Large intestine (tissue), 3 donors: Measurements from ENCODE around the gene ATG14. TPM values are rescaled to one million over a fixed set of nuclear protein-coding genes. Genes with fewer than 3 reads are reported as not detected.
"Not testable (repeated sequence)": the region's sequence is repeated elsewhere in the genome, so short reads cannot be mapped to it uniquely, and the experiment has no call there.

Experiments used
- DNase-seq, 2 donors: peaks; one replicate each; pipeline versions ENCODE4 v3.0.0 to v3.0.0-alpha.2; 2013
- H3K27ac ChIP-seq: one replicate; pipeline ENCODE4 v1.5.1; 2013; ENCODE audit warnings: low read length
- H3K27me3 ChIP-seq: 2 replicates; pipeline ENCODE4 v1.6.1; 2013; ENCODE audit warnings: low read length; ENCODE audit not compliant: control insufficient read depth, insufficient read depth
- H3K36me3 ChIP-seq: 2 replicates; pipeline ENCODE4 v1.6.1; 2013; ENCODE audit warnings: low read length; ENCODE audit not compliant: control insufficient read depth, insufficient read depth
- H3K4me1 ChIP-seq: one replicate; pipeline ENCODE4 v1.6.1; 2013; ENCODE audit warnings: low read length; ENCODE audit not compliant: control insufficient read depth, insufficient read depth
- H3K4me3 ChIP-seq: one replicate; pipeline ENCODE4 v1.5.1; 2013; ENCODE audit warnings: low read length
- H3K9me3 ChIP-seq: one replicate; pipeline ENCODE4 v1.6.1; 2013; ENCODE audit warnings: mild to moderate bottlenecking, low read depth, low read length, moderate library complexity; ENCODE audit not compliant: control insufficient read depth
- WGBS: methylation state at CpG from one replicate; pipeline ENCODE4 v1.1.5; 2013; ENCODE audit warnings: low lambda C conversion rate; ENCODE audit not compliant: insufficient coverage; 5-methylcytosine and 5-hydroxymethylcytosine counted together
- polyA plus RNA-seq: library from polyadenylated mRNA; unstranded; fragments of 120-200 nt; gene quantifications from one replicate; pipeline ENCODE4 v1.2.1, GENCODE V29; 2013

ATG14 gene
- polyA plus RNA-seq, 1 donor: 18.2 TPM

- Histone ChIP-seq H3K9me3 (no peaks in the 10 kb centered on the region), H3K27me3 (no peaks in the 10 kb centered on the region), H3K4me3 (no peak overlapping the region), H3K36me3 (no peaks in the 10 kb centered on the region), H3K4me1 (peaks cover 10% of the 10 kb centered on the region), H3K27ac (no peak overlapping the region)
- WGBS: no CpG with 5 or more reads among the region's 3 CpGs
- peak in 1 of 2 donors; percentile 46 for DNase-seq
These were observed 23.2 kb upstream of the ATG14 start for GRCh38 chr14:55434805-55435174.

DNA sequence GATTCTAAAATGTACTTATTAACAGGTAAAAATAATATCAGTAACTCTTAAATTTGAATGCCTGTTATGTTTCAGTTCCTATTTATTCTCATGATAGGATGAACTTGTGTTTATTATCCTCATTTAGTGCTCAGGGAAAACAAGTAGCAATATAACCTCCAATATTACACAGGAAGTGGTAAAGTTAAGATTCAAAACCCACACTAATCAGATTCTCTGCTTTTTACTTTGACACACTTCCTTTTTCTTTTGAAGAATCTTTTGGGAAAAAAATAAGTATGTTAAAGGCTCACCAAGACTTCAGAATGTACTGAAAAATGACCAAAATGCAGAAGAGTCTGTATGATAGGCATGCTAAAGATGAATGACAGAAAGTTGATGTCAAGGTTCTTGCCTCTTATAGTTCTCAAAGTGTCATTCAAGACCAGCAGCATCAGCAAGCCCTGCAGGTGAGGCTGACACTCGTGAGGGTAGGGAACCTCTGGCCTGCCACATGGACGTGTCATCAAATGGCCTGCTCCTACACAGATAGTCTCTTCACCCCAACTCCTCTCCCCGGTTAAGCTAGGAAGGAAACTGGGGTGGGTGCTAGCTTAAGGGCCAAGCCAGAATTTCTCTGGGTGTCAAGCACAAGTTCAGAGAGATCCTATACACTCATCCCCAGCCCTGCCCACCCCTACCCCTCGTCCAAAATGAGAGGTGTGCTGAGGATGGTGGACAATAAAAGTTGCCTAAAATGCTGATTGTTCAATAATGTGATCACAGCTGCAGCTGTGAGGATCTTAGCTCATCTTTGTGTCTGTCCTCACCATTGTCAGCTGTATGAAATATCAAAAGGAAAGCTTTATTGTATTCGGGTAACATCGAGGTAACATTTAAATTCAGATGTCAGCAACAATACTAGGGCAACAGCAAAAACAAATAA, 22.5 kb upstream of the ATG14 start:
- Histone ChIP-seq H3K27me3 (no peaks in the 10 kb centered on the region), H3K27ac (no peak overlapping the region), H3K36me3 (no peaks in the 10 kb centered on the region), H3K4me1 (peaks cover 10% of the 10 kb centered on the region), H3K4me3 (no peak overlapping the region), H3K9me3 (no peaks in the 10 kb centered on the region)
- no peak for DNase-seq
- WGBS: 92% methylated on average over 2 of the region's 6 CpGs

DNA sequence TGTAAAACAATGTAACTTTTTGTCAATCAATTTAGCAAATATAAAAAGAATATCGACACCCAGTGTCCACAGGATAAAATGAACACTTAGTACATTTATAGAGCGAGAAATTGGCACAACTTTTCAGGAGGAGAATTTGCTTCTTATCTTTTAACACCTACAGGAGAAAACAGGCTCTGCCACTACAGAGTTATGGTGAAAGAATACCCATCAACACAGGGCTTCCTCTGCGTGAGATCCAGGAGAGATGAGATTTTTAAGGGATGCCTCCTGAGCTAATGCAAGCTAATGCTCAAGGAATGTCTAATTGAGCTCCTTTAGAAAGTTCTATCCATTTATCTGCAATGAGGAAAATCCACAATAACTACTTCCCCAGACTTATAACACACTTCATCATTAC, 21.0 kb upstream of the ATG14 start:
- Histone ChIP-seq H3K4me3 (no peak overlapping the region), H3K27ac (no peak overlapping the region), H3K36me3 (no peaks in the 10 kb centered on the region), H3K27me3 (no peaks in the 10 kb centered on the region), H3K4me1 (peaks cover 10% of the 10 kb centered on the region), H3K9me3 (no peaks in the 10 kb centered on the region)
- WGBS: 83% methylated on average over 1 of the region's 3 CpGs
- DNase-seq: no peak

DNA sequence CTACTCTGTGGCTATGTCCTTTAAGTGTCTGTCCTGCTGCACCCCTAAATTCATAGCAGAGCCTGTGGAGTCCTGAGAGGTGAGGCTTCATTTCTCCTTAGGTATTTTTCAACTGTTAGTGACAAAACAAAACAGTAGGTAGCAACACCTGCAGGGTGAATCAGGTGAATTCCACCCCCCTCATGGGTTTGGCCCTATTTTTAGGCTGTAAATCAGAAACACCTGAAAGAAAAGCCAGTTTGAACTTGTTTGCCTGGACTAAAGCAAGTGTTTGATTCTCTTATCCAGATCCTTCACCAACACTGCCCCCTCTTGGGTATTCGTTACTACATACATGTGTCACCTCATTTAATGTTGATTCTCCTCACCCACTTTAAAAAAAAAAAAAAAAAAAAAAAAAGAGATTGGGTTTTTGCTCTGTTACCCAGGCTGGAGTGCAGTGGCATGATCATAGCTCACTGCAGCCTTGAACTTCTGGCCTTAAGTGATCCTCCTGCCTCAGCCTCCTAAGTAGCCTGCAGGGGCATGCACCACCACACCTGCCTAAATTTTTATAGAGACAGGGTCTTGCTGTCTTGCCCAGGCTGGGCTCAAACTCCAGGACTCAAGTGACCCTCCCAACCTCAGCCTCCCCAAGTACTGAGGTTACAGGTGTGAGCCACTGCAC, 18.5 kb upstream of the ATG14 start:
- H3K4me3 ChIP-seq: no peak overlapping the region
- H3K9me3 ChIP-seq: no peaks in the 10 kb centered on the region
- no peak overlapping the region for H3K27ac ChIP-seq
- no peaks in the 10 kb centered on the region for H3K27me3 ChIP-seq
- DNase-seq: peak in 1 of 2 donors; percentile 64
- WGBS: no CpG with 5 or more reads among the region's 1 CpG
- H3K36me3 ChIP-seq: no peaks in the 10 kb centered on the region
- peaks cover 8% of the 10 kb centered on the region for H3K4me1 ChIP-seq

DNA sequence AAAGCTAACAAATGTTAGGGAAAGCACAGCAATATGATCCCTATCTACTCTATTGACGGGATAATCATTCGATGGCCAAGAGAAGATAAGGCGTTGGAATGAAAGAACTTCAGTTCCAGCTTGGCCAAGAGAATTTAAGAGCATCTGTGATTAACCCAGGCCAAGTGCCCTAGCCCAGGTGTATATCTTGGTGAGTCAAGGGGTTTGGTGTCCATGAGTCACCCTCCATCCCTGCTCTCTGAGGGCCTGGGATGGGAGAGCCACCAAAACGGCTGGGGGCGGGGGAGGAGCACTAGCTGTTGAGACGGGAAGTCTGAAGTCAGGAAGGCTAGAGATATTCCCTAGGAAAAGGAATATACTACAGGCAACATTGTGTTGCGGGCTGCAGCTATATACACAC, 15.8 kb upstream of the ATG14 start:
- H3K27ac ChIP-seq: no peak overlapping the region
- H3K4me3 ChIP-seq: no peak overlapping the region
- no peaks in the 10 kb centered on the region for H3K9me3 ChIP-seq
- no peaks in the 10 kb centered on the region for H3K4me1 ChIP-seq
- no peaks in the 10 kb centered on the region for H3K27me3 ChIP-seq
- no peaks in the 10 kb centered on the region for H3K36me3 ChIP-seq
- DNase-seq: no peak
- no CpG with 5 or more reads among the region's 7 CpGs for WGBS

DNA sequence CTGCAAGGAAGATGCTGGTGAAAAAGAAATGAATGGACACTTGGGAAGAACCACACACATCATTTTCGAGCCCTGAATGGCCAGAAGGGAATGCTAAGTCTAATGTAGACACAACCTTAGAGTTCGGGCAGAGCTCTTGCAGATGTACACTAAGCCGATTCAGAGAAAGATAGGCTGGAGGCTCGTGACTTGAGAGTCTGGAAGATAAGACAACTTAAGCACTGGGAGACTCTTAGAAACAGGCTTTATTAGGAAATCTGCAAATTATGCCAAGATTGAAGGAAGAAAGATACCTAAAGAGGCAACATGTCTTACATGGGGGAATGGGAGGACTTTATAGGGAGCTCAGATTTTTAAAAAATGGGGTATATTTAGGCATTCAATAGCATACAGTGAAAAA, 15.3 kb upstream of the ATG14 start:
- Histone ChIP-seq H3K27ac (no peak overlapping the region), H3K4me3 (no peak overlapping the region), H3K4me1 (no peaks in the 10 kb centered on the region), H3K27me3 (no peaks in the 10 kb centered on the region), H3K9me3 (no peaks in the 10 kb centered on the region), H3K36me3 (no peaks in the 10 kb centered on the region)
- no CpG with 5 or more reads among the region's 4 CpGs for WGBS
- DNase-seq: no peak

DNA sequence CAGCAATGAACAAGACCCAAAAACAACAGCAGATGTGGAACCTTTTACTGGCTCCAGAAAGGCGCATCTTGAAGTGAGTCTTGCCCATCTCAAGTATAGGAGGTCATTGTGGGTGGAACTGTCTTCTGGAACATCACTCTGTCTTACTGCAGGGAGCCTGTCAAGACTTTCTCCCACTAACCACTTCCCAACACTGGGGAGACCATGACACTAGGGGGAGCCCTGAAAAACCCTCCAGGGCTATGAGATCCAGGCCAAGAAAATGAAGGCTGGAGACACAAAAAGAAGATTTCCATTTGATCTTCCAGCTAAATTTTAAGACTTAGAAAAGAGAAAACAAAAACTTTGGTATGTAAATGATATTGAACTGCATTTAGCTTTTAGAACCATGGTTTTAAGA, 13.5 kb upstream of the ATG14 start:
- no peak for DNase-seq
- H3K9me3 ChIP-seq: no peaks in the 10 kb centered on the region
- no peak overlapping the region for H3K4me3 ChIP-seq
- H3K27ac ChIP-seq: no peak overlapping the region
- no CpG with 5 or more reads among the region's 1 CpG for WGBS
- no peaks in the 10 kb centered on the region for H3K27me3 ChIP-seq
- no peaks in the 10 kb centered on the region for H3K36me3 ChIP-seq
- H3K4me1 ChIP-seq: no peaks in the 10 kb centered on the region

DNA sequence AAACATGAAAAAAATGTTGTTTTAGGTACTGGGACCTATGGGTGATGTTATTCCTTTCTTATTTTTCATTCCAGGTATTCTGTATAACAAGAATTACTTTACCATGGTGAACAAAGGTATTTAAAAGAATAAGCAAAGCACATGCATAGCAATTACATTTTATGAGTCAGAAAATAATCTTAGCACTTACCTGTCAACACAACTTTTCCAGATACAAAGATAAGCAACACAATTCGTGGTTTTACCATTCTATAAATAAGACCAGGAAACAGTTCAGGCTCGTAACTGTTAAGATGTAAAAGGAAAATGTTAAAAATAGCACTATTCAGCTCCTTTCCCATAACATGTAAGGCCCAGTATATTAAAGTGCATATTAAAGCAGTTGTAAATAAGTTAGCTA, 12.3 kb upstream of the ATG14 start:
- no peak overlapping the region for H3K27ac ChIP-seq
- no peak for DNase-seq
- H3K4me1 ChIP-seq: no peaks in the 10 kb centered on the region
- no peaks in the 10 kb centered on the region for H3K9me3 ChIP-seq
- no peaks in the 10 kb centered on the region for H3K27me3 ChIP-seq
- no peaks in the 10 kb centered on the region for H3K36me3 ChIP-seq
- no peak overlapping the region for H3K4me3 ChIP-seq
- WGBS: 30% methylated on average over 2 of the region's 2 CpGs

GRCh38 chr14:55422338-55422737, 10.7 kb upstream of the ATG14 start:
- no CpG with 5 or more reads among the region's 11 CpGs for WGBS
- H3K4me3 ChIP-seq, H3K27ac ChIP-seq, H3K27me3 ChIP-seq, H3K4me1 ChIP-seq, DNase-seq, H3K36me3 ChIP-seq, H3K9me3 ChIP-seq: not testable (repeated sequence)

DNA sequence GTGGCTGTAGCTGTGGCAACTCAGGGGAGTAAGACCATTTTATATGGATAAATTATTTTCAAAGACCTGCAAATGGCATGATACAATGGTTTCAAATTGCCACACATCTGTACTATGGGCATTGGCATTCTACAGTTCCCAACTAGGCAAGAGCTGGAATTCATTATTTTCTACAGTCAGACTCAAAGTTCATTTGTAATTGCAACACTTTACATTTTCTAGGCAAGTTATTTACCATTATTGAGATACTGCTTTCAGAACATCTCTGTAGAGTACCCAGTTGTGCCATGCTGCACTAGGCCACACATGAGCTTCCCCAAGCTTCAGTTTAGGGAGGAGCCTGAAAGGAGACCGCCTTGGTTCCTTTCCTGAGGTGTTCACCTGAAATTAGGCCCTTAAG, 8.0 kb upstream of the ATG14 start:
- peak in 1 of 2 donors; percentile 27 for DNase-seq
- Histone ChIP-seq H3K4me1 (peaks cover 17% of the 10 kb centered on the region), H3K36me3 (no peaks in the 10 kb centered on the region), H3K27ac (no peak overlapping the region), H3K4me3 (no peak overlapping the region), H3K27me3 (no peaks in the 10 kb centered on the region), H3K9me3 (no peaks in the 10 kb centered on the region)
- WGBS: no CpG with 5 or more reads among the region's 1 CpG
